Stimulated activated naive CD4-positive, alpha-beta T cell (primary cell): ENCODE measurements around the gene LNPEP.

Source experiments
- DNase-seq, 6 experiments: peaks; one replicate each; lab custom pipeline; 2025; lab: John Stamatoyannopoulos, UW

The LNPEP gene

GRCh38 chr5:96999856-97000255 is 64.0 kb downstream of the LNPEP start:
- no peak for DNase-seq

DNA sequence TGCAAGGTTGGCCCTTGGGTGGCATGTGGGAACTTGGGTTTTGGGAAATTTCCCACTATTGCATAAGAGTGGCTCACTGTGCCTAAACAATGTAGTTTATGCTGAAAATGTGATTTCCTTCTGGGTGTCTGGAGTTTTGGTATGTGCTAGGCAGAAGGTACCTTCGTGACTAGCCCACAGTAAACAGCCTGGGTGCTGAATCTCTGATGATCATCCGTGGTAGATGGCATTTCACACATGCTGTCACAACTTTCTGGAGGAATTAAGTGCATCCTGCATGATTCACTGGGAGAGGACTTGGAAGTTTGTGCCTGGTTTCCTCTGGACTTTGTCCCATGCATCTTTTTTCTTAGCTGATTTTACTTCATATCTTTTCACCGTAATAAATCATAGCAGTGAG is 64.5 kb downstream of the LNPEP start:
- DNase-seq, result no peak

DNA sequence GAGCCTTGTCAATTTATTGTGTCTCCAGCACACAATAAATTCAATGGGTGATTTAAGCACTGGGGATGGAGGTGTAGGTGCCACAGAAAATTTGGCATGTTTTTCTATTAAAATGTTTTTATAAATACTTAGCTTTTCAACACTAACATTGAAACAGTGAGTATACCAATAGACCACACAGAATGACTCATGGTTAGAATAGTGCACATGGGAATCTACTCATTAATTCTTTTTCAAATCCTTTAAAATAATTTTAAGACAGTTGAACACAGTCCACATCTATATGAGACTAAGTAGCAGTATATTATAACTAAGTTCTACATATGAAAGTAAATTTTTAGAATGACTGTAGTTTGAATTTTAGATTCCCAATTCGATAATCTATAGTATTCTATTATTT is 67.1 kb downstream of the LNPEP start:
- DNase-seq, result no peak

GRCh38 chr5:97004423-97005060 is 68.7 kb downstream of the LNPEP start:
- no peak for DNase-seq

GRCh38 chr5:97006454-97007060 is 70.7 kb downstream of the LNPEP start:
- DNase-seq, result no peak

DNA sequence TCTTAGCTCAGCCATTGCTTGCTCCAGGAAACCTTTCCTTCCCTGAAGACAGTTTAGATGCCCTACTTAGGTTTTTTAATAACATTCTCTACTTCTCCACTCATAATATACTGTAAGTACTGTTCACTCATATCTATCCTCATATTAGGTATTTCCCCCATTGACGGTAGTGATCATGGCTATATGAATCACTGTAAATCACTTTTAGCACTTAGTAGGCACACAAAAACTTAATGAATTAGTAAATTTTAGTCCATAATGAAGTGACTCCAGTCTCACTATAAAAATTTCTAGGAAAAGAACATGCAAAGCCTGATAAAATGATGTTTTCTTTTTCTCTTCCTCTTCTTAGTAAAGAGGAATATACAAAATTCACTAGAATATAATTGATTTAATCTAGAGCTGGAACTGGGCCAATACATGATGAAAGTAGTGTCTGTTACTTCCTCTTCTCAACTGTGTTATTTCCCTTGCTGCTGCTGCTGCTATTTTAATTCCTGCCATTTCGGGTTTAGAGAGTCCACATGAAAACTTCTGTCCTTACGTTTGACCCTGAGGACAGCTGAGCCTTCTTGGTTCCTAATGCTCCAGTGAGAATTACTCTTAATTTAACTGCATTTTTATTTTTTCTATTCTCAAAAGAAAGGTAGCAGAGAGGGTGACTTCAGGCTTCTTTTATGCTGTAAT is 73.5 kb downstream of the LNPEP start:
- peak in 3 of 6 experiments; percentile 23 to 58 (median 54) for DNase-seq

GRCh38 chr5:97009921-97010320 is 74.0 kb downstream of the LNPEP start:
- DNase-seq, result no peak

DNA sequence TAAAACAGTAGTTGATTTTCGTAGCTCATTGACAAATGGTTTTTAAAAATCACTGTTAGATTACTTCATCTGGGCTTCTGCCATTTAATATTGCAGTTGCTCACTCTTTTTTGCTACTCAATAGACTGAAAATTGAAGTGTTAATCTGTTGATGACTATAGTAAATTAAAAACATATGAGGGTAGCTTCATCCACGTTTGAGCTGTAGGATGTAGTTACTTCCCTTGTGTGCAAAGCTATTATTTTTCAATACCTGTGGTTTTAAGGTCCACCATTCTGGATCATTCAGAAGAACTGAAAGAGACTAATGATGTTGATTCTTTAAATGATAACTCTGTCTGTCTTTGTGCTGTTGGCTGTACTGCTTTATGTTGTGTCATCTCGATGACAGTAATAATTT is 74.7 kb downstream of the LNPEP start:
- DNase-seq, result no peak

DNA sequence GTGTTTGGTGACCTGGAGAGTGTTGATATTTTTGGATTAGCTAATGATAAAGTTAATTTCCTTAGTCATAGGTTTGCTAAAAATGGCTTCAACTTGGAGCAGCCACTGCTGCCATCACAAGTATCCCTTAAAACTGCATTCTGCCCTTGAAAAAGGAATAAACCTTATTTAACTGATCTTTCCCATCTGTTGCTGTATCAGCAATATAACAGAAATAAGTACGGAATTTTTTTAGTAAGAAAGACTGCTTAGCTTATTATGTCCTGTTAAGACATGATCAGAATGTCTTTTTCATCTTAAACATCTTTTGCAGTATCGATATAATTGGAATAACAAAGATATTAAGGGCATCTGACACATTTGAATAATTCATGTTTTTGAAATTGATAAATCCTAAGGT is 75.7 kb downstream of the LNPEP start:
- DNase-seq, result no peak

- no peak for DNase-seq
Measured at GRCh38 chr5:97019435-97020117, 83.7 kb downstream of the LNPEP start.

GRCh38 chr5:97021416-97021815 is 85.5 kb downstream of the LNPEP start:
- DNase-seq, result no peak

GRCh38 chr5:97022898-97023297 is 87.0 kb downstream of the LNPEP start:
- no peak for DNase-seq

GRCh38 chr5:97026721-97027120 is 90.8 kb downstream of the LNPEP start:
- DNase-seq, result no peak

DNA sequence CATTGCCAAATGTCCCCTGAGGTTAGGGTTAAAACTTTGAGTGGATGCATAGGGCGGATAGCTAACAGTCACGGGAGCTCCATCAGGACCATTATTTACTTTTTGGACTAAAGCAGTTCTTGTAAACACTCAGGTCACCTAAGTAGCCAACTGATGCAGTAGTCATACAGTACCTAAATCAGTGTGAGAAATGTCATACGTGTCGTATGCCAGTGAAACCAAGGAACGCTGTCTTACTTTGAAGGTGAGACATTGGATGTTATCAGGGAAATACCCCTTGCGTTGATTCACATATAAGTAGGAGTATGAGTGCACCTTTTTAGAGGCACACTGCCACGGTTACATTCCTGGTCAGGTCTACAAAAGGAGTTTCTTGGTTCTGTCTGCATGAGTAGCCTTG is 101.9 kb downstream of the LNPEP start:
- DNase-seq, result no peak

DNA sequence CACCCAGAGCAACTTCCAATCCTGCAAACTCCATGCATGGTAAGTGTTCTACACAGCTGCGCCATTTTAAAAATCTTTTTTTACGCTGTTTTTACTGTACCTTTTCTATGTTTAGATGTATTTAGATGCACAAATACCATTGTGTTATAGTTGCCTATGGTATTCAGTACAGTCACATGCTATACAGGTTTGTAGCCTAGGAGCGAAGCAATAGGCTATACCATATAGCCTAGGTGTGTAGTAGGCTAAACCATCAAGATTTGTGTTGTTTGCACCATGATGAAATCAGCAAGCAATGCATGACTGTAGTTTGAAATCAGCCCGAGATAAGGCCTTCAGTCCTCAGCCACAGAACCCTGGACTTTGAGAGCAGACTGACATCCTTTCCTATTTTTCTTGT is 105.4 kb downstream of the LNPEP start:
- DNase-seq, result no peak

DNA sequence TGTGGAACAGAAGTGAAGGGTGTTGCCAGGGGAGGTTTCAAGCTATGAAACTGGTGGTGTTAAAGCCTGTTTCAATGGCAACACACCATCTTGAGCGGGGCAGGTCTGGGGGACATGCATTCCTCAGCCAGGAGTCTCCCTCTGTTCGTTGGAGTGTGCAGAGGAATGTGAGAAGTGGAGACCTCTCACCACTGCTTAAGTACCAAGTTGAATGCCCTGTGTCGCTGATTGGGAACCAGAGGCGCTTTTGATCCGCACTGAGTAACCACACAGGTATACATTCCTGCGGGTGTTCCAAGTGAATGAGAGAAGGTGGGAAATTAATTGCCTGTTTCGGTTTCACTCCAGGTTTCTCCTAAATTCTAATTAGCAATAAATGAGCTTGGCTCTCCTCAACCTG is 107.1 kb downstream of the LNPEP start:
- DNase-seq, result no peak

- no peak for DNase-seq
Measured at GRCh38 chr5:97043511-97043910, 107.6 kb downstream of the LNPEP start.

- no peak for DNase-seq
Measured at GRCh38 chr5:97044052-97044451, 108.2 kb downstream of the LNPEP start.

DNA sequence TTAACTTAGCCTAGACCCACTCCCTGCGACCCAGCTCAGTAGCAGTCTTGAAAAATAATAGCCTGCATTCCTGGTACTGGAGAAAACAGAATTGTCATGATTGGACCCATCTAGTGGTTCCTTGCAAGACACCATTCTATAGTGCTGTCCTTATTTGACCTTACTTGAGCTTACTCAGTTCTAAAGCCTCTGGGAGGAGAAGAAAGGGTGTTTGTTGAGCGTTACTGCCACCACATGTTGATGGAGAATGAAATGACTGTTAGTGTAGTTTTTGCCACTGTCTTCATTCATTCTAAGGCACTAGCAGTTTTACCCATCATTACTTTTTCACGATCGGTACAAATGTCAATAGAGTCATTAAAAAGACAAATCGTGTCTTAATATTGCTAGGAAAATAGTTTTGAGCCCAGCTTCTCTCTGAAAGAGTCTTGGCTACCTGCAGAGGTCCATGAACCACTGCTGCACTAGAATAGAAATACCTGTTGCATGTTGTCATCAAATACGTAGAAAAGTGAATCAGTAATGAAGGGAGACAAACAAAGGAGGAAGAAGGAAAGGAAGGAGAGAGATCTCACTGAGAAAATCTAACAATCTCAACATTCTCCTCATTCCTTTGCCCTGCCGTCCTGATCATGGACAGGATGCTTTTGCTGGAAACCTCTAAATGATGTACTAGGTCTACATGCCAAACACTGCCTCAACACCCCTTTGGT is 110.5 kb downstream of the LNPEP start:
- no peak for DNase-seq

GRCh38 chr5:97047076-97047475 is 111.2 kb downstream of the LNPEP start:
- no peak for DNase-seq

DNA sequence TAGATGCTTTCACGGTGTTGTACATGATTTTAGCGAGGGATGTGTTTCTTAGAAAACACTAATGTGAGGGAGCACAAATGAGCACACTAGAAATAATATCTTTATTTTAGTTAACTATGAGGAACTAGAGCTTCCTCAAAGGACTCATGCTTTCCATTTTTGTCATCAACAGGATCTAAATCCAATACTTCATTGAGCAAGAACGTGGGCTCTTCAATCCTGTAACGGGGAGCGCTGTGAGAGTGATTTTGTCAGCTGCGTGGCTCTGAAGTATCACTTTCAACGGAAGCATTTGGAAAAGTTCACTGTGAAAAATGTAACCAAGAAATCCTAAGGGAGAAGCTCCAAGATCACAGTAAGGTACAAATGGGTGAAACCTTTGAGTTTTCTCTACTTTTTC is 113.3 kb downstream of the LNPEP start:
- DNase-seq, result no peak

DNA sequence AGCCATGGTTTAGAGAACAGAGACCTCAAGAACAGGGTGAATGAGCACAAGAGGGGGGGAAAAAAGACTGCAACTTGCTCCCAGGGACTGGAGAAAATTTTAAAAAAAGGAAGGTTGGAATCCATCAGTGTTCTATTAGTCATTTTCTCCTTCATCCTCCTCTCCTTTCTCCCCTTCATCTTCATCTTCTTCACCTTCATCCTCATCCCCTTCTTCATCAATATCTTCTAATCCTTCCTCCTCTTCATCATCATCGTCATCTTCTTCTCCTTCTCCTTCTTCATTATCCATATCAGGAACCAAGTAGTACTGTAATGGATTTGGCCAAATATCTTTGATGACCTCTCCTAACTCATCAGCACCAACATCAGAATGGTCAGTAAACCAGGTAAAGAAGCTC is 120.4 kb downstream of the LNPEP start:
- no peak for DNase-seq
